ENCODE measurements around the gene FOXRED2.
A peak's percentile ranks its signal among the peaks of the same experiment; 100 is the strongest.

Gene FOXRED2

GRCh38 chr22:36461665-36462649 lies 44.9 kb downstream of the FOXRED2 start:
- H3K4me1 Mint-ChIP-seq = peaks cover 15% of the 10 kb centered on the region
- peak overlapping the region; percentile 94 to 96 (median 96) for H3K27ac Mint-ChIP-seq
- TF ChIP-seq, protein P1, sequence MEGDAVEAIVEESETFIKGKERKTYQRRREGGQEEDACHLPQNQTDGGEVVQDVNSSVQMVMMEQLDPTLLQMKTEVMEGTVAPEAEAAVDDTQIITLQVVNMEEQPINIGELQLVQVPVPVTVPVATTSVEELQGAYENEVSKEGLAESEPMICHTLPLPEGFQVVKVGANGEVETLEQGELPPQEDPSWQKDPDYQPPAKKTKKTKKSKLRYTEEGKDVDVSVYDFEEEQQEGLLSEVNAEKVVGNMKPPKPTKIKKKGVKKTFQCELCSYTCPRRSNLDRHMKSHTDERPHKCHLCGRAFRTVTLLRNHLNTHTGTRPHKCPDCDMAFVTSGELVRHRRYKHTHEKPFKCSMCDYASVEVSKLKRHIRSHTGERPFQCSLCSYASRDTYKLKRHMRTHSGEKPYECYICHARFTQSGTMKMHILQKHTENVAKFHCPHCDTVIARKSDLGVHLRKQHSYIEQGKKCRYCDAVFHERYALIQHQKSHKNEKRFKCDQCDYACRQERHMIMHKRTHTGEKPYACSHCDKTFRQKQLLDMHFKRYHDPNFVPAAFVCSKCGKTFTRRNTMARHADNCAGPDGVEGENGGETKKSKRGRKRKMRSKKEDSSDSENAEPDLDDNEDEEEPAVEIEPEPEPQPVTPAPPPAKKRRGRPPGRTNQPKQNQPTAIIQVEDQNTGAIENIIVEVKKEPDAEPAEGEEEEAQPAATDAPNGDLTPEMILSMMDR (IDR thresholded peaks at IDR 0.05; ENCODE audit: unreplicated experiment in 3 of 3) = no peak
- H3K4me3 Mint-ChIP-seq = no peak overlapping the region
- H3K9me3 Mint-ChIP-seq = no peaks in the 10 kb centered on the region
- no peaks in the 10 kb centered on the region for H3K27me3 Mint-ChIP-seq (ENCODE audit: low read depth)
- no peaks in the 10 kb centered on the region for H3K36me3 Mint-ChIP-seq (ENCODE audit: low read depth)

GRCh38 chr22:36460202-36460601 lies 46.6 kb downstream of the FOXRED2 start:
- H3K9me3 Mint-ChIP-seq = no peaks in the 10 kb centered on the region
- peak overlapping the region in 2 of 3 experiments; percentile 89 to 94 for H3K27ac Mint-ChIP-seq
- no peak overlapping the region for H3K4me3 Mint-ChIP-seq
- H3K4me1 Mint-ChIP-seq = peaks cover 25% of the 10 kb centered on the region
- TF ChIP-seq, protein P1 (IDR thresholded peaks at IDR 0.05; ENCODE audit: unreplicated experiment in 3 of 3) = no peak
- H3K36me3 Mint-ChIP-seq (ENCODE audit: low read depth) = no peaks in the 10 kb centered on the region
- peaks cover 3% of the 10 kb centered on the region for H3K27me3 Mint-ChIP-seq (ENCODE audit: low read depth)

GRCh38 chr22:36457688-36458450 lies 49.0 kb downstream of the FOXRED2 start:
- Mint-ChIP-seq H3K27ac (peak overlapping the region in 2 of 3 experiments; percentile 77 to 79), H3K27me3 (ENCODE audit: low read depth) (peaks cover 3% of the 10 kb centered on the region), H3K36me3 (ENCODE audit: low read depth) (no peaks in the 10 kb centered on the region), H3K4me3 (peak overlapping the region in 1 of 3 experiments; percentile 10), H3K9me3 (no peaks in the 10 kb centered on the region), H3K4me1 (peaks cover 25% of the 10 kb centered on the region)
- TF ChIP-seq, protein P1 (IDR thresholded peaks at IDR 0.05; ENCODE audit: unreplicated experiment in 3 of 3) = no peak

DNA sequence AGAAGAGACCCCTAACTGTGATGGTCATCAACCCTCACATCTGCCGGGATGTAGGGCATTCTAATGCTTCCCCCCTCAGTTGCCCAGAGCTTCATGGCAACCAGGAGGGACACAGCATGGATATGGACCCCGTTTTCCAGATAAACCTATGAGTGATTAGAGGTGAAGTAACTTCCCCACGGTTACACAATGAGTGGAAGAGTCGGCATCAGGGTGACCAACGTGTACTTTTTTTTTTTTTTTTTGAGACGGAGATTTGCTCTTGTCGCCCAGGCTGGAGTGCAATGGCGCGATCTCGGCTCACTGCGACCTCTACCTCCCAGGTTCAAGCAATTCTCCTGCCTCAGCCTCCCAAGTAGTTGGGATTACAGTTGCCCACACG lies 50.4 kb downstream of the FOXRED2 start:
- TF ChIP-seq, protein P1 (IDR thresholded peaks at IDR 0.05; ENCODE audit: unreplicated experiment in 3 of 3) = no peak

GRCh38 chr22:36455571-36456463 lies 51.0 kb downstream of the FOXRED2 start:
- TF ChIP-seq, protein P1 (IDR thresholded peaks at IDR 0.05; ENCODE audit: unreplicated experiment in 3 of 3) = no peak
- peak overlapping the region; percentile 71 to 76 (median 75) for H3K4me3 Mint-ChIP-seq
- H3K4me1 Mint-ChIP-seq = peaks cover 24% of the 10 kb centered on the region
- H3K9me3 Mint-ChIP-seq = no peaks in the 10 kb centered on the region
- H3K36me3 Mint-ChIP-seq (ENCODE audit: low read depth) = no peaks in the 10 kb centered on the region
- H3K27me3 Mint-ChIP-seq (ENCODE audit: low read depth) = peaks cover 3% of the 10 kb centered on the region
- peak overlapping the region; percentile 79 to 89 (median 79) for H3K27ac Mint-ChIP-seq

More for the DNA sequence above, 50.4 kb downstream of the FOXRED2 start:
- peaks cover 24% of the 10 kb centered on the region for H3K4me1 Mint-ChIP-seq
- H3K36me3 Mint-ChIP-seq (ENCODE audit: low read depth) = no peaks in the 10 kb centered on the region
- peaks cover 3% of the 10 kb centered on the region for H3K27me3 Mint-ChIP-seq (ENCODE audit: low read depth)
- peak overlapping the region; percentile 79 to 89 (median 79) for H3K27ac Mint-ChIP-seq
- peak overlapping the region; percentile 71 to 76 (median 75) for H3K4me3 Mint-ChIP-seq
- no peaks in the 10 kb centered on the region for H3K9me3 Mint-ChIP-seq
